Endometrium (tissue), 2 donors: ENCODE measurements around the gene AAMP.
"Not testable (repeated sequence)": the region's sequence is repeated elsewhere in the genome, so short reads cannot be mapped to it uniquely, and the experiment has no call there.

Experiments
- FAIRE-seq: peaks from 2 replicates; lab custom pipeline; 2012; peaks lifted over from hg19 to GRCh38; lab: Jason Lieb, UNC
- donor health status: control.
- donor health status: control.

The AAMP gene

GRCh38 chr2:218269900-218270720, at the start of gene AAMP, which contains the start of gene PNKD:
TSS of gene AAMP (minus strand) at chr2:218270137. CDS start at chr2:218270086, 51 bp downstream.
TSS of gene PNKD (plus strand) at chr2:218270519. CDS start at chr2:218270536, 17 bp downstream.
- FAIRE-seq: peak; percentile 100

- FAIRE-seq: no peak
Observed at GRCh38 chr2:218318241-218318640, 48.3 kb upstream of the AAMP start.

GRCh38 chr2:218317835-218318234, 47.9 kb upstream of the AAMP start:
- FAIRE-seq: no peak

- FAIRE-seq: no peak
Observed at GRCh38 chr2:218317303-218317630, 47.3 kb upstream of the AAMP start.

- FAIRE-seq: no peak
Observed at GRCh38 chr2:218315397-218315796, 45.5 kb upstream of the AAMP start.

GRCh38 chr2:218314764-218315163, 44.8 kb upstream of the AAMP start:
- FAIRE-seq: not testable (repeated sequence)

GRCh38 chr2:218313356-218313755, 43.4 kb upstream of the AAMP start:
- no peak for FAIRE-seq

GRCh38 chr2:218312267-218312756, 42.4 kb upstream of the AAMP start:
- no peak for FAIRE-seq

- not testable (repeated sequence) for FAIRE-seq
Observed at GRCh38 chr2:218311541-218312266, 41.8 kb upstream of the AAMP start.

GRCh38 chr2:218310853-218311540, 41.1 kb upstream of the AAMP start:
- FAIRE-seq: no peak

GRCh38 chr2:218307415-218308090, 37.6 kb upstream of the AAMP start:
- FAIRE-seq: no peak

- no peak for FAIRE-seq
Observed at GRCh38 chr2:218306184-218306920, 36.4 kb upstream of the AAMP start.

- no peak for FAIRE-seq
Observed at GRCh38 chr2:218305383-218305782, 35.4 kb upstream of the AAMP start.

- peak; percentile 91 for FAIRE-seq
Observed at GRCh38 chr2:218301176-218301819, 31.4 kb upstream of the AAMP start.

- no peak for FAIRE-seq
Observed at GRCh38 chr2:218300141-218300540, 30.2 kb upstream of the AAMP start.

- no peak for FAIRE-seq
Observed at GRCh38 chr2:218298314-218298875, 28.5 kb upstream of the AAMP start.

GRCh38 chr2:218296847-218297246, 26.9 kb upstream of the AAMP start:
- no peak for FAIRE-seq

- FAIRE-seq: no peak
Observed at GRCh38 chr2:218296200-218296599, 26.3 kb upstream of the AAMP start.

GRCh38 chr2:218295029-218295428, 25.1 kb upstream of the AAMP start:
- no peak for FAIRE-seq

GRCh38 chr2:218294430-218295022, 24.6 kb upstream of the AAMP start:
- no peak for FAIRE-seq
